HG02798 (cell line): ENCODE measurements around the gene DLGAP1.
A peak's percentile ranks its signal among the peaks of the same experiment; 100 is the strongest.

Experiments
- ATAC-seq: cut with Tn5 transposase; IDR thresholded peaks from one replicate; pipeline ENCODE4 v1.9.1; 2021; ENCODE audit warnings: mild to moderate bottlenecking; ENCODE audit not compliant: unreplicated experiment, poor library complexity

Gene DLGAP1

GRCh38 chr18:3914833-3915610 lies 540.1 kb downstream of the DLGAP1 start:
- no peak for ATAC-seq

DNA sequence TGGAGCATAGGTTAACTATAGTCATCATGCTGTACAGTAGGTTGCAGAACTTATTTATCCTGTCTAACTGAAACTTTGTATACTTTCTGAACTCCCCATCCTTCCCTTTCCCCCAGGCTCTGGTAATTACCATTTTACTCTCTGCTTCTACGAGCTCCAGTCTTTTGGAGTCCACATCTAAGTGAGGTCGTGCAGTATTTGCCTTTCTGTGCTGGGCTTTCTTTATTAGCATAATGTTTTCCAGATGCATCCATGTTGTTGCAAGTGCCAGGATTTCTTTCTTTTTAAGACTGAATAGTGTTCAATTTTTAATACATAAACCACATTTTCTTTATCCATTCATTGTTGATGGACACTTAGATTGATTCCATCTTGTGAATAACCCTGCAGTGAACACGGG lies 541.0 kb downstream of the DLGAP1 start:
- no peak for ATAC-seq

GRCh38 chr18:3912705-3913104 lies 542.4 kb downstream of the DLGAP1 start:
- ATAC-seq, result no peak

DNA sequence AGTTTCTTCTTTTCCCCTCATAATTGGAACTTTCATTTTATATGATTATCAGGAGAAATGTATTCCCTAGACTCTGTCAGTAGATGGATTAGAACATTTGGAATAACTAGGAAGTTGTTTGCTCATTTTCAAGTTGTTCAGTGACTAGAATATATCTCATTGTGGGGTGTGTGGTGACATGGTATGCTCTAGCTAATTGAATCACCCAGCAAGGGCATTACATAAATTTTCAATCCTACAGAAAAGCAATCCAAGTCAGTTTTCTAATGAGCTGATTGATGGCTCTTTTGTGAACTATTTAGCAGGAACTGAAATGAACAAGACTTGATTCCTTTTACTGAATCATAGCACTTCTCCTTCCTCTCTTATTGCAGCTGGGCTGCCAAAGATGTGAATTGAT lies 543.7 kb downstream of the DLGAP1 start:
- ATAC-seq, result no peak

DNA sequence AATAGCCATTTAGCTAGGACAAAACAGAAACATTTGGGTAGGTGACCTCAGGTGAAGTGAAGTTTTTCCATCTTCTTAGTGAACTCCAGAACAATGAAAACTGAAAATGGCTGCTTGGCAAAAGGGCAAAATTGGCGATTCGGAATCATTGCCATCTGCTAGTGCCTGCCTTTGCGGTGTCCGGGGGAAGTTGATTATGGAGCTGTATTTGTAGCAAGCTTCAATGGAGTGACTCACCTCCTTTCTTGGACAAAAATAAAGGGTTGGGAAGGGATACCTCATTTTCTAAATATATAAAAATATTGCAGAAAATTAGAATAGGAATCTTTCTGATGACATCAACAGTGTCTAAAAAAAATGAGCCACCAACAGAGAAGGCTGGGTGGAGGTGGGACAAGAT lies 544.6 kb downstream of the DLGAP1 start:
- ATAC-seq, result no peak

GRCh38 chr18:3907955-3908354 lies 547.2 kb downstream of the DLGAP1 start:
- ATAC-seq, result no peak

GRCh38 chr18:3906116-3906750 lies 548.9 kb downstream of the DLGAP1 start:
- ATAC-seq, result peak; percentile 40

GRCh38 chr18:3903337-3903736 lies 551.8 kb downstream of the DLGAP1 start:
- no peak for ATAC-seq

- ATAC-seq, result no peak
Observed at GRCh38 chr18:3902676-3903075, 552.4 kb downstream of the DLGAP1 start.

DNA sequence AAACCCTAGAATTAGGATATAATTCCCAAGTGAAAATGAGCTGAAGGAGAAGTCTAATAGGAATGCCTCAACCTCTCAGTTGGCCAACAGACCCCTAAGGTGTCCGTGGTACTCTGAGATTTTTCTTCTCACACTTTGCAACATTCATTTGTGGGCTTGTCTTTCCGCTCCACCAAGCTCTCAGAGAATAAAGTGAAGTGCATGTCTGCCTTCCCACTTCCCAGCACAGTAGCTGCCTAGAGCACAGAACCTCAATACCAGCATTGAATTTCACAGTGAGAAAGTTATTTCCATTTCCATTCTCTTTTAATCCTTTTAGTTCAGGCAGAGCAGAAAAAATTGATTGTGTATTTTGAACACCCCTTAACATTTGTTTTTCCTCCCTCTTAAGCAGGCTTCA lies 553.3 kb downstream of the DLGAP1 start:
- no peak for ATAC-seq

GRCh38 chr18:3901042-3901441 lies 554.1 kb downstream of the DLGAP1 start:
- ATAC-seq, result no peak

DNA sequence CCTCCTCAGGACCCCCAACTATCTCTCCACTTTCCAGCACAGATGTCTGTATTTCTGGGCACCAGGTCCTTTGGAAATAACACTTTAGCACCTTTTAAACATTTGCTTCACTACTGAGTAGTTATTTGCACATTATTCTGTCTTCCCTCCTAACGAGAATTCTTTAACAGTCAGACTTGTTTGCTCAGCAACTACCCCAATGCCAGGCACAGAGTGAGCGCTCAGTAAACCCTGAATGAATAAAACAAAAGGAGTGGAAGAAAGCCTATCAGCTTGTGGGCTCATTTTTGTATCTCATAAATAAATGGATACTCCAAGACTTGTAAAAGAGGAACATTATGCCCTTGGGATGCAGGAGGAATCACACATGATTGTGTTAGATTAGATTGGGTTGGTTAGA lies 554.8 kb downstream of the DLGAP1 start:
- no peak for ATAC-seq

DNA sequence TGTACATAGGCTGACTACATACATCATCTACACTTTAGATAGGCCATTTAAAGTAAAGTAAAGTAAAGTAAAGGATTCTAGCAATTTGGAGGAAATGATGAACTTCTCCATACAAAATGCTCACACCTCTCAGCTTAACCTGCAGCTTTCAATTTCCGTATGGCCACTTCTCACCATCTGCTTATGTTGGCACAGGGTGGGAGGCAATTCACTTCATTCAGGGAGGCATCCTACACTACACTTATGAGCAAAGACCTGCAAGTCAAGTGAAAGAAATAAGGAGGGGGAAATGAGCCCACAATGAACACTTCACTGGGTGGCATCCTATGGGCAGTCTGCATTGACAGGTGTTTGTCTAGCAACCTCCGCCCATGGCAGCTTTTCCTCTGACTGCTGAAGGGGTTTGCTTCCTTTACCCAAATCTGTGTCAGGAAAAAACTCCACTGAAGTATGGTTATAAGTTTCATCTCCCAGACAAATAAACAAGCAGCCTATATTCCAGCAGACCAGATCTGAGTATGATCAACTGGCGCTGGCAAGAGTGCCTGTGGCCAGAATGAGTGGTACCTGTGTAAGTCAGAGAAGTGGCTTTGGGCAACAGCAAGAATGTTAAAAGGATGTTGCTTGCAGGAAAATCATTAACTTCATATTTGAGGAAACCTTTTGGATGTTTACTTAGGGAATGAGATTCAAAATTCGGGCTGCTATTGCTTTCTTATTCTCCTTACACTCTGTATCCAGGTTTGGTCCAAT lies 556.1 kb downstream of the DLGAP1 start:
- ATAC-seq, result no peak

DNA sequence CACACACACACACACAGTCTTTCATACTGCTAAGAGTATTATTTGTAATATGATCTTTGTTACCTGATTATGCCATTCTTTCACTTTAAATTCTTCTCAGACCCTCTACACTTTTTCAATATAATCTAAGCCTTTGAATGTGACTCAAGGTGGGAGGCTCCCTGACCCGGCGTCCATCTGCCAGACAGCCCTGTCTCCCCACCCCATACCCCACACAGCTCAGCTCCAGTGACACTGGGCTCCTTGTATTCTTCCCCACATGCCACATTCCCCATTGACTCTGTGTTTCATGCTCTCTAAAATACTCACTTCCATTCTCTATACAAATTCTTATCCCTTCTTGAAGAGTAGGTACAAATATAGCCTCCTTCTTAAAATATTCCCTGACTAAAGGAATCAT lies 563.0 kb downstream of the DLGAP1 start:
- ATAC-seq, result no peak

GRCh38 chr18:3891245-3891644 lies 563.9 kb downstream of the DLGAP1 start:
- no peak for ATAC-seq

DNA sequence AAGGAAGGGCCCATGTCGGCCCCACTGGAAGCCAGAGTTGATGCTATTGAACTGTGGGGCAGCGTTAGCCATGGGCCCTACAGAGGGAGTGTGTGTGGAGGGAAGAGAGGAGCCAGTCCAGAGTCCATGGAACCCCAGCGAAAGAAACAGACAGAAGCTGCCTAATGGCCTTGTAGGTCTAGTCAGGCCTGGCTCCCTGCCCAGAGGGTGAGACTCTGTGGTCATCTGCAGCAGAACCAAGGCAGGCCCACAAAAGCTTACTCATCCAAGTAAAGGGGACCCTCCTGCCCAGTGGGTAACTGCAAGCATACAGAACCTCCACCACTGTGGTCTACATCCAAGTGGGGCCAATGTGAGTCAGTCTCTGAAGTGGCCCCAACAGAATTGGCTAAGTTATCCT lies 565.3 kb downstream of the DLGAP1 start:
- ATAC-seq, result no peak

DNA sequence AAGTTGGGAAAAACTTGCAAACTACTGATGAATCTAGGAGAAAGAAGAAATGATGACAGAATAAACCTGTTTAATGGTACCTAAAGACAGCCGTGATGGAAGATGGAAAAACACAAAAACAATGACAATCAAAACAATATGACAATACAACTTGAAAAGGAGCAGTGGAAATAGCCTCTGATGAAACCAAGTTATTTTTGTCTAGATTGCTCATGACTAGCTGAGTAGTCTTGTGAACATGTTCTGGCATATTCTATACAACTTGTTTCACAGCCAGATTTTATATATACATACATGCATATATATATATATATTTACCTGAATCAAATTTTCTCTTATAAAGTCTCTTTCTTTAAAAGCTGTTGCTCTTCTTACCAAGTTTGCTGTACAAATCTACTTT lies 566.0 kb downstream of the DLGAP1 start:
- ATAC-seq, result no peak

DNA sequence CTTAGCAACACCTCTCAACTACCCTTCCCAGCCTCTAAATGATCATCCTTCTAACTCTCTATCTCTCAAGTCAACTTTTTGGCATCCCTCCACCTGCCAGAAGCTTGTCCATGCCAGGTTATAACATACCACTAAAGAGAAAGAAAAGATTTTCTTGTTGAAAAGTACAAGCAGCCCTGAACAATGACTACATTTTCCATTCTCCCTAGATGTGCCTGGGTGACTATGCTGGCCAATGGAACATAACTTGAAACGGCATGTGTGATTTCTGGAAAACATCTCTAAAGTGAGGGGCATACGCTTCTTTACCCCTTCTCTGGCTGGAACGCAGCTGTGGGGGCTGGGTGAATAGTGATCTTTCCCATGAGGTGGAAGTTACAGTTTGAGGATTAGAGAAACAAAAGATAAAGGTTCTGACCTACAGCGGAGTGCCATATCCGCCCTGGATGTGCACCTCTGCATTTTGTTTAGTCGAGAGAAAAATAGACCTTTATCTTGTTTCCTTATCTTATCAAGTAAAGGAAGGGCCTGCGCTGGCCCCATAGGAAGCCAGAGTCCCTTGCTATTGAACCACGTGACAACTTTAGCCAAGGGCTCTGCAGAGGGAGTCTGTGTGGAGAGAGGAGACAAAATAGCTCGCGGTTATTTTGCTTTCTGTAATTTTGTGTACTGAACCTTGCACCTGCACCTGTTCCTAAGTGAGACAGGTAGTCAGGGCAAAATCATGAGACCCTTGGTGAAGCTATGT lies 568.4 kb downstream of the DLGAP1 start:
- no peak for ATAC-seq

DNA sequence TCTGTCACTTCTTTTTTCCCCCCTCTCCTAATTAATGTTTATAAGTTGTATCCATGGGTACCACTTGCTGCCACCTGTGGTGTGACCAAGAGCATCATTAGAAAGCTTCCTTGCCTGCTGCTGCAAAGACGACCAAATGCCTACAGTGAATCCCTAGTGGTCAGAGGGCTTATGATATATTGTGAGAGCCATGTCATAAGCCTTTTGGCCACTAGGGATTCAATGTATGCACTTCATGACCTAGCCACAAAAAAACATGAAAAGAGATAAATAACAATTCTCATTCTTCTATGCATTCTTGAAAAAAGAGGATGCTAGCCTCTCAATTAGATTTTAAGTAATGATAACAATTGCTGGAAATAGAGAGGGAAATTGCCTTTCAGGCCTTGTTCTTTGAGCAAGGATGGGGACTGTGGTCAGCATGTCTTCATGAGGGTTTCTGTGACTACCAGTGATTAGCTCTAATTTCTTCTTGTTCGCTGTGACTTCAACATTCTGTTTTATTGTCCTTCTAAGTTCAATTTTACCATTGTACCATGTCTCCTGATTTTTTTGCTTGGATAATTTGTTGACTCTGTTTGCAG lies 569.8 kb downstream of the DLGAP1 start:
- ATAC-seq, result no peak

GRCh38 chr18:3879836-3880120 lies 575.3 kb downstream of the DLGAP1 start:
- no peak for ATAC-seq
